Measurements from ENCODE around the gene ELFN2. TPM values are rescaled to one million over a fixed set of nuclear protein-coding genes. Genes with fewer than 3 reads are reported as not detected.

The ELFN2 gene
- total RNA-seq, 1 donor from 2014 or later: 0.22 TPM

DNA sequence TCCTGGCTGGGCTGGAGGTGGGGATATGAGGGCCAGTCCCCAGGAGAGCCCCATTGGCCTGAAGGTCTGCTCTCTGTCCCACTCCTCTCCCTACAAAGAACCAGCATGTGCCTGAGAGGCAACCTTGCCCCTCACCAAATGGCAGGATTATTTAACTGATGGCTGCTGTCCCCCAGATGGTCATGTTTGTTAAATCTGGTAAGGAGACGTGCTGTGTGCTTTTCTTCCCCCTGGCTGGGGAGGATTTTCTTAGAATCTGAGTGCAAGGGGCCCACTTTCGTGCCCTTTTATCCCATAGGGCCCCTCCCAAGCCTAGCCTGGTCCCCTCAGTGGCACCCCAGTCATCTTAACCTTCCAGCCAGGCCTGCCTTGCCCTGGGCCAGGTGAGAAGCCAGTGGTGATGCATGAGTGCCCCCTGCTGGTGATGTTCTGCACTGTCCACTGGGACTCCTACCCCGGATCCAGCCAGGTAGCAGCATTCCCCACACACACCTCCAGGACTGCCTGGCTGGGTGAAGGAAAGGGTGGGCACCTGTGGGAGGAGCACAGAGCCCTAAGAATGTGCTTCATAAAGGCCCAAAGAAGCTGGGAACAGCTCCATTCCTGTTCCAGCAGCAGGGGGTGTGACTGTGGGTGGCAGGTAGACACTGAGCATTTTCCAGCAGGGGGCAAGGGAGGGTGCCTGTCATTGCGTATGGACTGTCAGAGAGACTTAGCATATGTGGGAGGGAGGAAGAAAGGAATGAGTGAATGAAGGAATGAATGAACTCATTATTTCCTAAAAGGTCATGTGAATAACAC lies 30.0 kb upstream of the ELFN2 start:
- intact Hi-C loops (cut with DNase I): loop anchor here (1.0 to 5.0 kb wide), 2 partner anchors 140 to 195 kb away; no protein-coding TSS in a partner anchor
- ATAC-seq (peak; percentile 72), DNase-seq (ENCODE audit: missing footprints) (peak; percentile 76)

DNA sequence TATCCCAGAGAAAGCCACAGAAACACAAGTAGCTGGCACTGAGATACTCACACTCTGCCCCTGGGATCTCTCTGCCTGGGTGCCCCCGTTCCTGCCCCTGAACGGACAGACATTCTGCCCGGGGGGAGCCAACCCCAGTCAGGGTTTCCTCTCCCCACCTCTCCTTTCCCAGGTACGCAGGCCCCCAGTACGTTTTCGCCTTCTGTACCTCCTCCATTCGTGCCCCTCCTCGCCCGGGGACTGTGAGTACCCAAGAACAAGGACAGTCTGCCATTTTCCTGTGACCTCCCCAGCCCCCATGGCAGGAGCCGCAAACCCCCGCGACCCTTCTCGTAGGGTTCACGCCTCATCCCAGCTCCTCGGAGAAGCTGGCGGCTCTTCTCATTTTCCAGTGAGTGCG lies 29.1 kb upstream of the ELFN2 start:
- intact Hi-C loops (cut with DNase I): loop anchor here (5.0 kb wide), 1 partner anchor 194 kb away; no protein-coding TSS in a partner anchor
- ATAC-seq (no peak), DNase-seq (ENCODE audit: missing footprints) (no peak)

DNA sequence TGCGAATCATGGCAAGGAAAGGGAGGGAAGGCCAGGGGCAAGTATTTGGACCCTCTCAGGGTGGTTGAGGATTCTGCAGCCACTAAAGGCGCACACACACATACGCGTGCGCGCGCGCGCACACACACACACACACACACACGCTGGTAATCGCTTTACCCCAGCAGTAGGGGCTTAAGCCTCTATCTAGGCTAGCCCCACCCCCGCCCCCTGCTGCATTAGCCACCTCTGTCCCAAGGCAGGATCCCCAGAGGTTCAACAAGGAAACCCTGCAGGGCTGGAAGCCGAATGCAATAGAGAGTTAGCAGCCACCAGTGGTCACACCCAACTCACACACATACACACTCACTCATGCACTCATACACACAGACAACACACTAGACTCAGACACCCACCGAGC lies 28.6 kb upstream of the ELFN2 start:
- ATAC-seq: no peak
- DNase-seq (ENCODE audit: missing footprints): peak; percentile 22
- intact Hi-C loops (cut with DNase I): loop anchor here (5.0 kb wide), 1 partner anchor 194 kb away; no protein-coding TSS in a partner anchor

DNA sequence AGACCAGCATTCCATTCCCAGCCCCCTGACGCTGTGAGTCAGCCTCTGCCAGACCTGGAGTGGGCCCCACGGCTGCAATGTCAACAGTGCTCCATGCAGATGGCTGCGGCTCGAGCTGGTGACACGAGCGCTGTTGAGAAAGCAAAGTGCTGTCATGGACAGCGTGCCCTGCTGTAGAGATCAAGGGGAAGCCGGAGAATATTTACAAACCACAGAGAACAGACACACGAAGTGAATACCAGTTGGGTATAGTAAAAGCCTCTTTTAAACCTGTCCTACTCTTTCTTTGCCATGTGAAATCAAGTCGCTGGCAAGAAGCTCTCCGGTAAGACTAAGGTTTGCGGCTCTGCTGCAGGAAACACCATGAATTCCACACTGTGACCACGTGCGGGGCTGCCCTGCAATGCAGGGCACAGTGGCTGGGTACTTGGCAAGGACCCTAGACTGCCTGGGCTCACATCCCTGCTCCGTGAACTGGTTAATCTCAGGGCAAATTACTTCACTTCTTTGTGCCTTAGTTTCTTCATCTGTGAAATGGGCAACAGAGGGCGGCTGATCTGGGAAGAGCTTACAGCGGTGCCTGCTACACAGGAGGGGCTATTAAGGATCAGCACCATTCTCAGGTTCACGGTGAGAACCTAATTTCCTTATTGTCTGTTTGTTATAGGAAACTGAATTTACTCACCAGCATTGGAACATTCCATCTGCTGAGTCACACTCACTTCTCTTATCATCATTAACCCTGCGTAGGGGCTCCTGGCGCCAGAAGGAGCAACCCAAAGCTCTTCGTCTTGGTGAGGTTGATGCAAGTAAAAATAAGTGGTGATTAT lies 27.8 kb upstream of the ELFN2 start:
- ATAC-seq (no peak), DNase-seq (ENCODE audit: missing footprints) (peak; percentile 6)
- intact Hi-C loops (cut with DNase I): loop anchor here (5.0 kb wide), 1 partner anchor 193 kb away; no protein-coding TSS in a partner anchor

DNA sequence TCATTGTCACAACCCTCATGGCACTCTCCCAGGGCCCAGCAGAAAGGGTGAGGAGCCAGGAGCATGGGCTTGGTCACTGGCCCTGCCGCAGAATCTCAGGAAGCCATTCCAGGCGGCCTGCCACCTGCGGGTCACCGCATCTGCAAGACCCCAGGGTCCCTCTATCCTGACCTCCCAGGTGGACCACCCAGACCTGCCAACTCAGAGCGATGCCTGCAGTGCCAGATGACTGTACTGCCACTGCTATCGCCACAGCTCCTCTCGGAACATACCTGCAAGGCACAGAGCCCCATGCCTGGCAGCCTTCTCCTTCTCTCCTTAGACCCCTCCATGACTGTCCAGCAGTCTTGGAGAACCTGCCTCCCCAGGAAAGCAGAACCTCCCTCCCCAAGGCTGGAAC lies 26.4 kb upstream of the ELFN2 start:
- DNase-seq (ENCODE audit: missing footprints): no peak
- no peak for ATAC-seq
- intact Hi-C loops (cut with DNase I): no loop called here

DNA sequence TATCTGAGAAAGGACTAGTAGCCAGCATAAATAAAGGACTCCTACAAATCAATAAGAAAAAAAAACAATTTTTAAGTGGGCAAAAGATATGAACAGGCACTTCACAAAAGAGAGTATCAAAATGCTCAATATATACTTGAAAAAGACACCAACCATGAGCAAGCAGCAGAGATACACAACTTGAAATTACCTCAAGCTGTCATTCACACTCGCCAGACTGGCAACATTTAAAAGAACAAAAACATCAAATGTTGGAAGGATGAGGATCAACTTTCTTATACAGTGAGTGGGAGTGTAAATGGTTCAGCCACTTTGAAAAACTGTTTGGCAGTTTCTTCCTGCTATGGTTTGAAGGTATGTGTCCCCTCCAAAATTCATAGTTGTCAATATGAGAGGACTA lies 23.9 kb upstream of the ELFN2 start:
- ATAC-seq (no peak), DNase-seq (ENCODE audit: missing footprints) (no peak)
- intact Hi-C loops (cut with DNase I): no loop called here

DNA sequence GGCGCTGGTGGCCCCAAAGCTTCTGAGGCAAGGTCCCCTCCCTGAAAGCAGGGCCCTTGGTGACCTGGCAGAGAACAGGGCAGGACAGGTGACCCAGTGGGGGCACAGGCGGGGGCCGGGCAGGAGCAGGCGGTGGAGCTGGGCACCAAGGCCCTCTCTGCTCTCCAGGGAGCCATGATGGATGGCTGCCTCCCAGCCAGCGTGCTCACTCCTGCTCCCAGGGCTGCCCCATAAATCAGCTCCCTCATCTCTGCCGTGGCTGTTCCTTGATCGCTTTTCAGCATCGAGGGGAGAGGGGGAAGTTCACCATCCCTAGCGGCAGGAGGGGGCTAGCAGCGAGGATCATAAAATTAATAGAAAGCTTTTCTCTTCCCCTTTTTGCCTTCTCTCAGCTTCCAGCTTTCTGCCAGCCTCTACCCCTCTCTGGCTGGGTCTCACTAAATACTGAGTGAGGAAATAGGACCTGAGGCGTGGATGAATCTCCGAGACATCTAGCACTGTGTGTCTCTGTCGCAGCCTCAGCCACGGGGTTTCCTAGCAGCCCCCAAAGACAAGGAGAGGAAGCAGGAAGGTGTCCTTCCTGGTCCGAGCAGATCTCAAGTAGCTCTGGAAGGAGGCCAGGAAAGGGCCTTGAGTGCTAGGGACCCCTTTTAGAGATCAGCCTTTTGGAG lies 22.2 kb upstream of the ELFN2 start:
- intact Hi-C loops (cut with DNase I): no loop called here
- no peak for ATAC-seq
- DNase-seq (ENCODE audit: missing footprints): peak; percentile 9

DNA sequence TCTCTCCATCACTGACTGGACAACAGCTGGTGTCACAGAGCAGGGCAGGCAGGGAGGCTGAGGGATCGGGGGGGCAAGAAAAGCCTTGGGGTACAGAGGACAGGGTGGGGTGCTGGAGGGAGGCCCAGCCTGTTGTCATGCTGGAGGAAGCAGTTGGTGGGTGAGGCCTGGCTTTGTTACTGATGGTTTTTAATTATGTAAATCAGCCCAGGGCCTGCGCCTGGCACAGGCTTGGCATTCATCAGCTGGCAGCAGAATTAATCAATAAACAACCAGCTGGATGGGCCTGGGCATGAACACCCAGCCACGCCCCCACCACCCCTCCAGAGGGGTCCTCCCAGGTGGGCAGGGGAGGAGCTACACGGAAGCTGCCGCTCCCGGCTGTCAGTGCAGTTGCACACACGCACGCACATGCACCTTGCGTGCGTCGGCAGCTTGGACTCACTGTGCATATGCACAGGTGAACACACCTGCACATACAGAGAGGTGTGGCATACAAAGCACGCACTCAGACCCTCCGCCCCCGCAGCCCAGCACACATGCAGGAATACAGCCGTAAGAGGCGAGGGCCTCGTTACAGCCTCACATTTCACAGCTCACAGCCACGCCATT lies 21.3 kb upstream of the ELFN2 start:
- no peak for ATAC-seq
- intact Hi-C loops (cut with DNase I): no loop called here

DNA sequence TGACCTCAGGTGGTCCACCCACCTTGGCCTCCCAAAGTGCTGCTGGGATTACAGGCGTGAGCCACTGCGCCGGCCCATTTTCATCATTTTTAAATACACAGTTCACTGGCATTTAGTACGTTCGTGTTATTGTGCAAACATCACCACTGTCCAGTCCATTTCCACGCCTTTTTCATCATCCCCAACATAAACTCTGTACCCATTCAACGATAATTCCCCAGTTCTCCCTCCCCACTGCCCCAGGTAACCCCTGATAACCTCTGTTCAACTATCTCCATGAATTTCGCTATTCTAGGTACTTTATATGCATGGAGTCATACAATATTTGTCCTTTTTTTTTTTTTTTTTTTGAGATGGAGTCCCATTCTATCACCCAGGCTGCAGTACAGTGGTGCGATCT lies 18.2 kb upstream of the ELFN2 start:
- ATAC-seq (no peak), DNase-seq (ENCODE audit: missing footprints) (no peak)
- intact Hi-C loops (cut with DNase I): no loop called here

More for the DNA sequence above, 21.3 kb upstream of the ELFN2 start:
- peak; percentile 9 for DNase-seq (ENCODE audit: missing footprints)

DNA sequence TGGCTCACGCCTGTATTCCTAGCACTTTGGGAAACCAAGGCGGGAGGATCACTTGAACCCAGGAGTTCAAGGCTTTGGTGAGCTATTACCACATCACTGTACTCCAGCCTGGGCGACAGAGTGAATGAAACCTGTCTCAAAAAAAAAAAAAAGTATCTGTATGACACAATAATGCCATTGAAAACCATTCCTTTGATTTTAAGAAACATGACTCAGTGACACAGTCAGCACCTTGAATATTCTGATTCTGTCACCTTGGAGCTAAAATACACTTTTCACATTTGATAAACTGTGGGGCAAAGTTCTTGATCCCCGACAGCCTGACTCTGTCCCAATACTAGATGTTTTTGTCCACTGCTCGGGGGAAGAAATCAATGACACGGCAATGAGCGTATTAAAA lies 16.7 kb upstream of the ELFN2 start:
- intact Hi-C loops (cut with DNase I): no loop called here
- ATAC-seq: no peak
- DNase-seq (ENCODE audit: missing footprints): no peak

DNA sequence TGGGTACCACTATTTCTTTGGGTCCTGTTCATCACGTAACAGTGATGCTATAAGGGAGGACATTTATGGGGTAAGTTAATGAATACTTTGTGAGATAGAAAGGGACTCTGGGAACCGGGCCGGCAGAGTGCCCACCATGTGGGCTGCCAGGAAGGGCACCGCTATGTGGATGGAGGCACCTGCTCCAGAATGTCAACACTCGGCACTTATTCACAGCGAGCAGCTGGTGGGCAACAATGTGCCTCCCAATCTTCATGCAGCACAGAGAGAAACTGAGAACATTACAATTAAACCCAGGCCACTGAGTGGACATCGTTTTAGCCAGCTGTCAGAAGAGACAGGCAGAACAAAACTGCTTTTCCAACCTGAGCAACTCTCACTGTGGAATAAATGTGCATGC lies 15.8 kb upstream of the ELFN2 start:
- intact Hi-C loops (cut with DNase I): no loop called here
- no peak for DNase-seq (ENCODE audit: missing footprints)
- no peak for ATAC-seq

DNA sequence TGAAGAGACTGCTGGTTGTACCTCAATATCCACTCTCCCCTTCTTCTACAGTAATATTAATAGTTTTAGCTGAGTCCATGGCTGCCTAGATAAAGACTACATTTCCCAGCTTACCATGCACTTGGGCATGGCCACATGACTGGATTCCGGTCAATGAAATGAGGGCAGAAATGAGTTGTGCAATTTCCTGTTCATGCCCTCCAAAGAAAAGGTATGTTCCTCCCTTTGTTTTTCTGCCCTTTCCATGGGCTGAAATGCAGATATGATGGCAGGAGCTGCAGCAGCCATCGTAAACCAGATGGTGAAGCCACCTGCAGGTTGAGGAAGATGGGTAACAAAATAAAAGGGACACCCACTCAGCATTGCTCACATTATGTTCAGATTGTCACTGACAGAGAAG lies 15.3 kb upstream of the ELFN2 start:
- DNase-seq (ENCODE audit: missing footprints): no peak
- no peak for ATAC-seq
- intact Hi-C loops (cut with DNase I): no loop called here

DNA sequence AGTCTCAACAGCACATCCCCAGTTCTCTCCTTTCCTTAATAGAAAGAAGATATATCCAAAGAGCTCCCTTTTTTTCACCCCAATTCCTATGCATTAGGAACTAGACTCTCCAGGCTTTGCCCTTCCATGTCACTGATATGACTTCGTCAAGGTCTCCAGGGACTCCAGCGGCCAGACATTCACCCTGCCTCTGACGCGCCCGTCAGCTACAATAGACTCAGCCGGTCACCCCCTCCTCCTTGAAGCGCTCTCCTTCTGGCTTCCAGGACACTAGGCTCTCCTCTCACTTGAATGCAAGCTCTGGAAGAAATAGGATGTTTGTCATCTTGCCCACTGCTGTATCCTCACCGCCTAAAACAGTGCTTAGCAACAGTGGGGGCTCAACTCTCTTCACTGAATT lies 14.9 kb upstream of the ELFN2 start:
- DNase-seq (ENCODE audit: missing footprints) (no peak), ATAC-seq (no peak)
- intact Hi-C loops (cut with DNase I): no loop called here

DNA sequence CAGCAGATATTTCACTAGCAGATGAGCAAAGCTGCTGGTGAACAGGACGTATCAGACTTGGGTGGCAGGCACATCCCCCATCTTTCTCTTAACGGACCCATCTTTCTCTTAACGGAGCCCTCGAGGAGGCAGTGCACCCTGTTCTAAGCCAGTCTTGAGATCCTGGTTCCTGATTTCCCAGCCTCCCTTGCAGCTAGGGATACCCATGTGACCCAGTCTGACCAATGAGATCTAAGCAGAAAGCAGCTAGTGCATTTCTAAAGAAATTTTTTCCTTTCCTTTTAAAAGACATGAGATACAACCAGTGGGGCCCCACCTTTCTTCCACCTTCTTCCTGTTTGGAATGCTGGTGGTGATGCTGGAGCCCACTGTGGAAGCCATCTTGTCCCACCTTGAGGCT lies 13.6 kb upstream of the ELFN2 start:
- ATAC-seq: no peak
- DNase-seq (ENCODE audit: missing footprints): no peak
- intact Hi-C loops (cut with DNase I): no loop called here

DNA sequence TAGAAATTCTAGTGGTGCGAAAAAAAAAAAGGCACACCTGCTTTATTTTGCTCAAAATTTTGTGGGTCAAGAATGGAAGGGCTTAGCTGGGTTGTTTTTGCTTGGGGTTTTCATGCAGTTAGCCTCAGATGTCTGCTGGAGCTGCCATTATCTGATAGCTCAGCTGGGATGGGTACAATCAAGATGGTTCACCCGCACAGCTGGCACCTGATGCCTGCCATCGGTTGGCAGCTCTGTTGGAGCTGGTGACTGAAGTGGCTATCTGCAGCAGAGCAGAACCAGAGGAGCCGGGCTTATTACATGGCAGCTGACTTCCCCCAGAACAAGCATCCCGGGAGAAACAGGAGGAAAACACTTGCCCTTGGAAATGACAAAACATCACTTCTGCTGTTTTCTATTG lies 12.1 kb upstream of the ELFN2 start:
- no peak for DNase-seq (ENCODE audit: missing footprints)
- ATAC-seq: no peak
- intact Hi-C loops (cut with DNase I): no loop called here

DNA sequence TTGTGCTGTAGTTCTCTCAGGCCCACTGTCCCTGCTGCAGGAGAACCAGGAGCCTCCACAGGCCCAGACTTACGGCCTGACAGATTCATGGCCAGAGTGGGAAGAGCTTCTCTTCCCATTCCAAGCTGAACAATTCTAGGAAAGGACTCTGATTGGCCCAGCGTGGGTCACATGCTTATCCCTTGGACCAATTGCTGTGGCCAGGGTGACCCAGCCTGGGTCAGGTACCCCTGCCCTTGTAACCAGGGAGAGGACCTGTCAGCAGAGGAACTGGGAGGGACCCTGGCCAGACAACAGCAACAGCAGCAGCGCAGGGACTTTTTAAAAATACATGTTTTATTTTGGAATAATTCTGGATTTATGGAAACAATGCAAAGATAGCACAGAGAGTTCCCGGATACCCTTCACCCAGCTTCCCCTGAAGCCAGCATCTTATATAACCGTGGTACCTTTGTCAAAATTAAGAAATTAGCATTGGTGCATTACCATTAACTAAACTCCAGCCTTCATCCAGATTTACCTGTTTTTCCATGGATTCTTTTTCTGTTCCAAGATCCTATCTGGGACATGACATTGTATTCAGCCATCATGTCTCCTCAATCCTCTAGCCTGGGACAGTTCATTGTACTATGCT lies 8.8 kb upstream of the ELFN2 start:
- DNase-seq (ENCODE audit: missing footprints) (no peak), ATAC-seq (no peak)
- intact Hi-C loops (cut with DNase I): no loop called here

DNA sequence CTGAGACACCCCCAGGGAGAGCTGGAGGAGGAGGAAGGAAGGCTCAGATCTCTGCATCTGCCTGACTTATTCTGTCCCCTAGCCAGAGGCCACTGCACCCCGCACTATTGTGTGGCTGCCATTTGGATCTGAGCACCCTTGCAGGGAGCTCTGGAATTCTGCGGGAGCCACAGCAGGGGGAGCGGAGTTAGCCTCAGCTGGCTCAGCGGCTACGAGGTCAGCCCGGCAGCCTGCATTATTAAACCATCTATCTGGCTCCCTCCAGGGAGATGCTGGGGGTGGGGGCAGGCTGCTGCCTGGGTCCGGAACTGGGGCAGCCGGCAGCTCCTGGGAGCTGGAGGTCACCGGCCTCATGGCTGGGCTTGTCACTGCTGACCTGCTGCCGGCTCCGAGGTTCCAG lies 6.5 kb upstream of the ELFN2 start:
- intact Hi-C loops (cut with DNase I): no loop called here
- ATAC-seq (peak; percentile 13), DNase-seq (ENCODE audit: missing footprints) (no peak)

DNA sequence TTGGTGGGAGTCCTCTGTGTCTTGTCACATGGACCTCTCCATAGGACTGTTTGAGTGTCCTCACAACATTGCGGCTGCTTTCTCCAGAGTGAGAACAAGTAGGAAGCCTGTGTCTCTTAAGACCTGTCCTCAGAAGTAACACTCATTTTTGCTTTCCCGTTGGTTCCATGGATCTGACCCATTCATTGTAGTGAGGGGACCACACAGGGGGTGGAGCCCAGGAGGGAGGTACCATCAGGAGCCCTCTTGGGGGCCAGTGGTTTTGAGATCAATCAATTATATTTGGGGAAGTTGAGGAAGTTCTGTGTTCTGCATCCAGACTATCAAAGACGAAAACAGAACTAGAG lies 5.4 kb upstream of the ELFN2 start:
- intact Hi-C loops (cut with DNase I): no loop called here
- ATAC-seq (no peak), DNase-seq (ENCODE audit: missing footprints) (no peak)
